ENCODE results near the gene ZFTA.
A peak's percentile ranks its signal among the peaks of the same experiment; 100 is the strongest.
"Not testable (repeated sequence)": the region's sequence is repeated elsewhere in the genome, so short reads cannot be mapped to it uniquely, and the experiment has no call there.

ZFTA gene

GRCh38 chr11:63768237-63769041 is at the start of gene ZFTA:
Gene ZFTA, minus strand, starts transcription at chr11:63768775. Its CDS starts 153 bp downstream, at chr11:63768622.
- peak within 1 kb of the TSS; percentile 71 for H3K4me3 ChIP-seq (ENCODE audit: low read depth, low read length)

- no peak overlapping the region for H3K4me3 ChIP-seq (ENCODE audit: low read depth, low read length)
Measured at GRCh38 chr11:63817758-63818498, 49.4 kb upstream of the ZFTA start.

- H3K4me3 ChIP-seq (ENCODE audit: low read depth, low read length), result no peak overlapping the region
Measured at GRCh38 chr11:63816732-63817131, 48.2 kb upstream of the ZFTA start.

GRCh38 chr11:63816166-63816565 is 47.6 kb upstream of the ZFTA start:
- H3K4me3 ChIP-seq (ENCODE audit: low read depth, low read length), result no peak overlapping the region

- peak overlapping the region; percentile 94 for H3K4me3 ChIP-seq (ENCODE audit: low read depth, low read length)
Measured at GRCh38 chr11:63814383-63814736, 45.8 kb upstream of the ZFTA start.

- H3K4me3 ChIP-seq (ENCODE audit: low read depth, low read length), result peak overlapping the region; percentile 94
Measured at GRCh38 chr11:63813563-63814382, 45.2 kb upstream of the ZFTA start.

- H3K4me3 ChIP-seq (ENCODE audit: low read depth, low read length), result peak within 1 kb of the TSS; percentile 94
Measured at GRCh38 chr11:63813035-63813562, 44.5 kb upstream of the ZFTA start, which contains the start of gene SPINDOC. Gene SPINDOC, plus strand, starts transcription at chr11:63813456. Its CDS starts 231 bp downstream, at chr11:63813687.

GRCh38 chr11:63811522-63811921 is 42.9 kb upstream of the ZFTA start:
- no peak overlapping the region for H3K4me3 ChIP-seq (ENCODE audit: low read depth, low read length)

- not testable (repeated sequence) for H3K4me3 ChIP-seq (ENCODE audit: low read depth, low read length)
Measured at GRCh38 chr11:63810383-63810782, 41.8 kb upstream of the ZFTA start.

- H3K4me3 ChIP-seq (ENCODE audit: low read depth, low read length), result no peak overlapping the region
Measured at GRCh38 chr11:63805844-63806415, 37.4 kb upstream of the ZFTA start.

GRCh38 chr11:63804259-63804658 is 35.7 kb upstream of the ZFTA start:
- no peak overlapping the region for H3K4me3 ChIP-seq (ENCODE audit: low read depth, low read length)

GRCh38 chr11:63802637-63803414 is 34.3 kb upstream of the ZFTA start:
- no peak overlapping the region for H3K4me3 ChIP-seq (ENCODE audit: low read depth, low read length)

GRCh38 chr11:63800921-63801320 is 32.3 kb upstream of the ZFTA start:
- H3K4me3 ChIP-seq (ENCODE audit: low read depth, low read length), result no peak overlapping the region

GRCh38 chr11:63795066-63795465 is 26.5 kb upstream of the ZFTA start:
- no peak overlapping the region for H3K4me3 ChIP-seq (ENCODE audit: low read depth, low read length)

GRCh38 chr11:63793161-63793560 is 24.6 kb upstream of the ZFTA start:
- no peak overlapping the region for H3K4me3 ChIP-seq (ENCODE audit: low read depth, low read length)

- H3K4me3 ChIP-seq (ENCODE audit: low read depth, low read length), result no peak overlapping the region
Measured at GRCh38 chr11:63791495-63792167, 23.1 kb upstream of the ZFTA start.

GRCh38 chr11:63785823-63786222 is 17.2 kb upstream of the ZFTA start:
- no peak overlapping the region for H3K4me3 ChIP-seq (ENCODE audit: low read depth, low read length)

- no peak overlapping the region for H3K4me3 ChIP-seq (ENCODE audit: low read depth, low read length)
Measured at GRCh38 chr11:63783925-63784592, 15.5 kb upstream of the ZFTA start.

- no peak overlapping the region for H3K4me3 ChIP-seq (ENCODE audit: low read depth, low read length)
Measured at GRCh38 chr11:63782749-63783148, 14.2 kb upstream of the ZFTA start.

Data from iPS-11a (cell line).